WTC11 (cell line): Measurements from ENCODE around the gene FCSK. TPM values are rescaled to one million over a fixed set of nuclear protein-coding genes. Genes with fewer than 3 reads are reported as not detected.
A peak's percentile ranks its signal among the peaks of the same experiment; 100 is the strongest.

Experiments used
- ATAC-seq: fragments of 200-7000 bp; cut with Tn5 transposase; 2 replicates; pipeline ENCODE4 v1.10.0; 2021; ENCODE audit warnings: mild to moderate bottlenecking, moderate library complexity
- CTCF ChIA-PET: fragments of 300-600 bp; sonication (Branson Sonifier 250); formaldehyde crosslinking; loops from one replicate; lab custom pipeline; 2021; ENCODE audit warnings: antibody characterized with exemption; lab: Charles Lee
- POLR2A ChIA-PET: fragments of 350-600 bp; sonication (Branson Sonifier 250); formaldehyde crosslinking; loops from one replicate; lab custom pipeline; 2021; ENCODE audit warnings: antibody characterized with exemption; lab: Charles Lee
- DNase-seq: peaks from one replicate; pipeline ENCODE4 v3.0.0; 2021; ENCODE audit warnings: low spot score
- H3K27ac Mint-ChIP-seq: 2 replicates; pipeline ENCODE4 v1.8.0; 2021; ENCODE audit warnings: mixed read lengths
- H3K27me3 Mint-ChIP-seq: 2 replicates; pipeline ENCODE4 v1.8.0; 2021; ENCODE audit warnings: low read depth, mild to moderate bottlenecking, moderate library complexity, mixed read lengths
- H3K36me3 Mint-ChIP-seq: 2 replicates; pipeline ENCODE4 v1.8.0; 2021; ENCODE audit warnings: mixed read lengths
- H3K4me1 Mint-ChIP-seq: 2 replicates; pipeline ENCODE4 v1.8.0; 2022; ENCODE audit warnings: mixed read lengths
- H3K4me3 Mint-ChIP-seq: 2 replicates; pipeline ENCODE4 v1.8.0; 2021; ENCODE audit warnings: mild to moderate bottlenecking, moderate library complexity, mixed read lengths
- H3K9me3 Mint-ChIP-seq: 2 replicates; pipeline ENCODE4 v1.8.0; 2021; ENCODE audit warnings: mixed read lengths
- ATF6 ChIP-seq: sonication (generic); formaldehyde crosslinking; IDR thresholded peaks from 2 replicates; pipeline ENCODE4 v1.8.1; 2023; ENCODE audit warnings: mild to moderate bottlenecking, missing genetic modification reagents
- CREB1 ChIP-seq: sonication (generic); formaldehyde crosslinking; IDR thresholded peaks from 2 replicates; pipeline ENCODE4 v1.8.0; 2023; ENCODE audit warnings: mild to moderate bottlenecking, missing genetic modification reagents
- CREM ChIP-seq: sonication (generic); formaldehyde crosslinking; IDR thresholded peaks from 2 replicates; pipeline ENCODE4 v1.8.1; 2022; ENCODE audit warnings: mild to moderate bottlenecking, missing genetic modification reagents, moderate library complexity
- CTCF ChIP-seq: fragments of 200-600 bp; IDR thresholded peaks from 2 replicates; pipeline ENCODE4 v1.8.0; 2022; ENCODE audit warnings: antibody characterized with exemption
- ELF4 ChIP-seq: sonication (generic); formaldehyde crosslinking; IDR thresholded peaks from 2 replicates; pipeline ENCODE4 v1.8.1; 2022; ENCODE audit warnings: low read depth, mild to moderate bottlenecking, moderate library complexity, missing genetic modification reagents
- EMX1 ChIP-seq: fragments of 250-450 bp; sonication (Bioruptor Pico); IDR thresholded peaks from 2 replicates; pipeline ENCODE4 v1.8.0; 2021; ENCODE audit warnings: mild to moderate bottlenecking
- ESRRA ChIP-seq: sonication (generic); formaldehyde crosslinking; IDR thresholded peaks from 2 replicates; pipeline ENCODE4 v1.8.1; 2022; ENCODE audit warnings: mild to moderate bottlenecking, missing genetic modification reagents, borderline replicate concordance
- ETV6 ChIP-seq: sonication (generic); formaldehyde crosslinking; IDR thresholded peaks from 2 replicates; pipeline ENCODE4 v1.8.1; 2022; ENCODE audit warnings: mild to moderate bottlenecking, missing genetic modification reagents
- FOXK1 ChIP-seq: sonication (generic); formaldehyde crosslinking; IDR thresholded peaks from 2 replicates; pipeline ENCODE4 v1.8.0; 2022; ENCODE audit warnings: mild to moderate bottlenecking, moderate library complexity, missing genetic modification reagents
- KAT7 ChIP-seq: sonication (generic); formaldehyde crosslinking; IDR thresholded peaks from 2 replicates; pipeline ENCODE4 v1.8.1; 2023; ENCODE audit warnings: missing genetic modification reagents, mild to moderate bottlenecking, borderline replicate concordance
- MAX ChIP-seq: sonication (generic); formaldehyde crosslinking; IDR thresholded peaks from 2 replicates; pipeline ENCODE4 v1.8.0; 2022; ENCODE audit warnings: mild to moderate bottlenecking, missing genetic modification reagents
- NFYB ChIP-seq: sonication (generic); formaldehyde crosslinking; conservative IDR thresholded peaks from 2 replicates; pipeline ENCODE4 v1.8.0; 2022; ENCODE audit warnings: low read depth, missing genetic modification reagents
- TP53 ChIP-seq: sonication (generic); formaldehyde crosslinking; IDR thresholded peaks from 2 replicates; pipeline ENCODE4 v1.8.1; 2023; ENCODE audit warnings: mild to moderate bottlenecking, missing genetic modification reagents
- ZNF121 ChIP-seq: sonication (generic); formaldehyde crosslinking; IDR thresholded peaks from 2 replicates; pipeline ENCODE4 v1.8.0; 2023; ENCODE audit warnings: missing genetic modification reagents
- ZNF396 ChIP-seq: fragments of 250-450 bp; sonication (Bioruptor Pico); IDR thresholded peaks from 2 replicates; pipeline ENCODE4 v1.8.0; 2021; ENCODE audit warnings: mild to moderate bottlenecking, moderate library complexity, borderline replicate concordance
- ZNF416 ChIP-seq: fragments of 250-450 bp; sonication (Bioruptor Pico); IDR thresholded peaks from 2 replicates; pipeline ENCODE4 v1.9.0; 2021; ENCODE audit warnings: mild to moderate bottlenecking, inconsistent platforms
- ZNF423 ChIP-seq: fragments of 250-450 bp; sonication (Bioruptor Pico); IDR thresholded peaks from 2 replicates; pipeline ENCODE4 v2.1.2; 2022; ENCODE audit warnings: mild to moderate bottlenecking, moderate library complexity
- total RNA-seq: library from RNA; stranded (reverse); gene quantifications from 3 replicates; pipeline ENCODE4 v1.2.3, GENCODE V29; 2021
- TF ChIP-seq, protein P1 (sequence below): sonication (generic); formaldehyde crosslinking; IDR thresholded peaks from 2 replicates; pipeline ENCODE4 v1.8.0; 2022; ENCODE audit warnings: missing genetic modification reagents

FCSK gene
- total RNA-seq, 1 experiment from 2014 or later: 10.6 TPM

- TF ChIP-seq ZNF423 (CRISPR knock-in tag): peak; percentile 31; the same call in 1 of the 2 replicates
- no peak for TF ChIP-seq ZNF121 (CRISPR knock-in tag)
- peak; percentile 89 for TF ChIP-seq FOXK1
- peak; percentile 47; the same call in 1 of the 2 replicates for TF ChIP-seq ETV6 (CRISPR knock-in tag)
- TF ChIP-seq, all 79 proteins: peak for 3
- DNase-seq: peak; percentile 68
- Mint-ChIP-seq H3K4me1 (peaks cover 56% of the 10 kb centered on the region), H3K4me3 (peak overlapping the region; percentile 99), H3K27ac (peak overlapping the region; percentile 96), H3K36me3 (peaks cover 9% of the 10 kb centered on the region; the same call in 1 of the 2 replicates), H3K9me3 (no peaks in the 10 kb centered on the region), H3K27me3 (no peaks in the 10 kb centered on the region)
- POLR2A ChIA-PET: no interaction called here
- CTCF ChIA-PET: interaction anchor here (1.0 to 2.9 kb wide), 3 partner anchors 7 to 34 kb away, joined by 3 to 16 read pairs (median 4); no protein-coding TSS in a partner anchor
- peak; percentile 22 for ATAC-seq
These were observed 17.3 kb upstream of the FCSK start for GRCh38 chr16:70437017-70437581.

- ChIA-PET CTCF (interaction anchor here (0.9 to 2.9 kb wide), 5 partner anchors 8 to 88 kb away, joined by 3 to 16 read pairs (median 4); no protein-coding TSS in a partner anchor), POLR2A (interaction anchor here (1.5 kb wide), 3 partner anchors 10 to 57 kb away, joined by 4 to 7 read pairs (median 4); partner anchors contain the start of gene FCSK)
- H3K9me3 Mint-ChIP-seq: no peaks in the 10 kb centered on the region
- H3K4me1 Mint-ChIP-seq: peaks cover 51% of the 10 kb centered on the region
- ATAC-seq (peak; percentile 0; the same call in 1 of the 2 replicates), DNase-seq (no peak)
- H3K27me3 Mint-ChIP-seq: no peaks in the 10 kb centered on the region
- no peak for TF ChIP-seq ELF4 (CRISPR knock-in tag)
- TF ChIP-seq CREM (CRISPR knock-in tag): no peak
- TF ChIP-seq MAX (CRISPR knock-in tag): no peak
- no peak for TF ChIP-seq ATF6 (CRISPR knock-in tag)
- TF ChIP-seq, protein P1, sequence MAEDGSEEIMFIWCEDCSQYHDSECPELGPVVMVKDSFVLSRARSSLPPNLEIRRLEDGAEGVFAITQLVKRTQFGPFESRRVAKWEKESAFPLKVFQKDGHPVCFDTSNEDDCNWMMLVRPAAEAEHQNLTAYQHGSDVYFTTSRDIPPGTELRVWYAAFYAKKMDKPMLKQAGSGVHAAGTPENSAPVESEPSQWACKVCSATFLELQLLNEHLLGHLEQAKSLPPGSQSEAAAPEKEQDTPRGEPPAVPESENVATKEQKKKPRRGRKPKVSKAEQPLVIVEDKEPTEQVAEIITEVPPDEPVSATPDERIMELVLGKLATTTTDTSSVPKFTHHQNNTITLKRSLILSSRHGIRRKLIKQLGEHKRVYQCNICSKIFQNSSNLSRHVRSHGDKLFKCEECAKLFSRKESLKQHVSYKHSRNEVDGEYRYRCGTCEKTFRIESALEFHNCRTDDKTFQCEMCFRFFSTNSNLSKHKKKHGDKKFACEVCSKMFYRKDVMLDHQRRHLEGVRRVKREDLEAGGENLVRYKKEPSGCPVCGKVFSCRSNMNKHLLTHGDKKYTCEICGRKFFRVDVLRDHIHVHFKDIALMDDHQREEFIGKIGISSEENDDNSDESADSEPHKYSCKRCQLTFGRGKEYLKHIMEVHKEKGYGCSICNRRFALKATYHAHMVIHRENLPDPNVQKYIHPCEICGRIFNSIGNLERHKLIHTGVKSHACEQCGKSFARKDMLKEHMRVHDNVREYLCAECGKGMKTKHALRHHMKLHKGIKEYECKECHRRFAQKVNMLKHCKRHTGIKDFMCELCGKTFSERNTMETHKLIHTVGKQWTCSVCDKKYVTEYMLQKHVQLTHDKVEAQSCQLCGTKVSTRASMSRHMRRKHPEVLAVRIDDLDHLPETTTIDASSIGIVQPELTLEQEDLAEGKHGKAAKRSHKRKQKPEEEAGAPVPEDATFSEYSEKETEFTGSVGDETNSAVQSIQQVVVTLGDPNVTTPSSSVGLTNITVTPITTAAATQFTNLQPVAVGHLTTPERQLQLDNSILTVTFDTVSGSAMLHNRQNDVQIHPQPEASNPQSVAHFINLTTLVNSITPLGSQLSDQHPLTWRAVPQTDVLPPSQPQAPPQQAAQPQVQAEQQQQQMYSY (CRISPR knock-in tag): no peak
- no peak for TF ChIP-seq KAT7 (CRISPR knock-in tag)
- TF ChIP-seq TP53 (CRISPR knock-in tag): no peak
- peaks cover 9% of the 10 kb centered on the region; the same call in 1 of the 2 replicates for H3K36me3 Mint-ChIP-seq
- H3K4me3 Mint-ChIP-seq: peak overlapping the region; percentile 99
- peak overlapping the region; percentile 96 for H3K27ac Mint-ChIP-seq
These were observed 16.5 kb upstream of the FCSK start for GRCh38 chr16:70437582-70438557.

DNA sequence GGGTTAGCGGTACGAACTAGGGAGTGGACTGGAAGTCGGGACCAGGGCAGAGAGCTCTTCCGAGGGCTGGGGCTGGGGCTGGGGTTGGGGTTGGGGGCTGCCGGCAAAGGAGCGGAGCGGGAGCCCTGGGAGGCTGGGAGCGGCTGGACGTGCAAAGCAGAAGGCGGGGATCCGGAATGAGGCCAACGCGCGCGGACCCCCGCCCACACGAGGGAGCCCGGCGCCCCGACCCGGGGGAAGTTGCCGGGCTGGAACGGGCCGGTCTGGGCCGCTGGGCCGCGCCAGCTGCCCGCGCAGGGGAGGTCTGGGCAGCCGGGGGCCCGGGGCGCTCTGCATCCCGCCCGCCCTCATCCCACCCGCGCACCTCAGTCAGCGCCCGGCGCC, 15.8 kb upstream of the FCSK start:
- H3K27ac Mint-ChIP-seq: peak overlapping the region; percentile 96; the same call in 1 of the 2 replicates
- H3K36me3 Mint-ChIP-seq: peaks cover 9% of the 10 kb centered on the region; the same call in 1 of the 2 replicates
- no peaks in the 10 kb centered on the region for H3K9me3 Mint-ChIP-seq
- H3K4me3 Mint-ChIP-seq: peak overlapping the region; percentile 99
- POLR2A ChIA-PET: interaction anchor here (1.1 to 1.5 kb wide), 4 partner anchors 11 to 58 kb away, joined by 3 to 7 read pairs (median 4); partner anchors contain the start of gene FCSK
- no peaks in the 10 kb centered on the region for H3K27me3 Mint-ChIP-seq
- peak; percentile 0; the same call in 1 of the 2 replicates for ATAC-seq
- CTCF ChIA-PET: interaction anchor here (0.9 to 2.9 kb wide), 4 partner anchors 9 to 87 kb away, joined by 3 to 16 read pairs (median 5); no protein-coding TSS in a partner anchor
- peaks cover 44% of the 10 kb centered on the region for H3K4me1 Mint-ChIP-seq
- DNase-seq: peak; percentile 41
- no peak for TF ChIP-seq ZNF396
- no peak for TF ChIP-seq ZNF416 (CRISPR knock-in tag)
- TF ChIP-seq CREB1 (CRISPR knock-in tag): no peak
- TF ChIP-seq EMX1 (CRISPR knock-in tag): 0 out of 2 replicates have a peak, but pooled peaks have one; percentile 0
- TF ChIP-seq CTCF: no peak
- no peak for TF ChIP-seq NFYB (CRISPR knock-in tag)
- no peak for TF ChIP-seq ESRRA
- TF ChIP-seq, all 79 proteins: peak for 1
